Measurements from ENCODE around the gene CLEC1B.

- TF ChIP-seq FOXK1 (CRISPR knock-in tag; IDR thresholded peaks at IDR 0.05; ENCODE audit: borderline replicate concordance) (no peak), ZKSCAN1 (IDR thresholded peaks at IDR 0.05; ENCODE audit: low read depth, low read length) (no peak), DPF2 (IDR thresholded peaks at IDR 0.05) (no peak), ATF3 (IDR thresholded peaks at IDR 0.05) (no peak), ATF3 (CRISPR knock-in tag; conservative IDR thresholded peaks at IDR 0.05) (no peak)
Observed at GRCh38 chr12:9980126-9980525, 18.8 kb downstream of the CLEC1B start.
